ENCODE results near the gene SSR3.

GRCh38 chr3:156522673-156523072 lies 32.2 kb downstream of the SSR3 start:
- TF ChIP-seq POLR2A (IDR thresholded peaks at IDR 0.05) (no peak), CTCF (IDR thresholded peaks at IDR 0.05) (no peak)

Measured in lower leg skin (tissue), 3 donors.